Sigmoid colon (tissue), 7 donors: ENCODE results near the gene TDRD7. TPM values are rescaled to one million over a fixed set of nuclear protein-coding genes. Genes with fewer than 3 reads are reported as not detected.

Source experiments
- DNase-seq: peaks from one replicate; pipeline ENCODE4 v3.0.0-alpha.2; 2019
- H3K27ac ChIP-seq, 4 donors: fragments of 200-600 bp; sonication (generic); one replicate each; pipeline ENCODE4 v1.5.1; 2016 to 2019; ENCODE audit warnings: mild to moderate bottlenecking in 1 of 4
- H3K27me3 ChIP-seq, 3 donors: fragments of 200-600 bp; sonication (generic); one replicate each; pipeline ENCODE4 v1.5.1; 2019; ENCODE audit warnings: mild to moderate bottlenecking in 1 of 3
- H3K36me3 ChIP-seq, 4 donors: fragments of 200-600 bp; sonication (generic); one replicate each; pipeline ENCODE4 v1.5.1; 2016 to 2019
- H3K4me1 ChIP-seq, 4 donors: fragments of 200-600 bp; sonication (generic); one replicate each; pipeline ENCODE4 v1.5.1; 2017 to 2019
- H3K4me3 ChIP-seq, 4 donors: fragments of 200-600 bp; sonication (generic); one replicate each; pipeline ENCODE4 v1.5.1; 2017 to 2019; ENCODE audit warnings: mild to moderate bottlenecking in 2 of 4, moderate library complexity in 1 of 4
- H3K9me3 ChIP-seq, 4 donors: fragments of 200-600 bp in 3 of 4; sonication (generic) in 3 of 4; one replicate each; pipeline versions ENCODE4 v1.5.1 to v1.6.1; 2013 to 2019
- EP300 ChIP-seq, 4 donors: sonication (generic); formaldehyde crosslinking; IDR thresholded peaks; one replicate each; pipeline ENCODE4 v1.6.1; 2017; ENCODE audit warnings: antibody characterized with exemption in 4 of 4
- POLR2A ChIP-seq, 2 donors: fragments of 450-650 bp; IDR thresholded peaks; one replicate each; pipeline ENCODE4 v1.6.1; 2016; ENCODE audit warnings: antibody characterized with exemption in 2 of 2, mild to moderate bottlenecking in 2 of 2, moderate library complexity in 2 of 2
- POLR2AphosphoS5 ChIP-seq, 4 donors: sonication (generic); formaldehyde crosslinking; IDR thresholded peaks; one replicate each; pipeline ENCODE4 v1.6.1; 2017; ENCODE audit warnings: antibody characterized with exemption in 4 of 4
- WGBS, 2 donors: extraction: QIAGEN DNeasy Blood & Tissue Kit; methylation state at CpG; one replicate each; pipeline ENCODE4 v1.1.7; 2013; 5-methylcytosine and 5-hydroxymethylcytosine counted together
- intact Hi-C: fragments of 100-400 bp; cut with DNase I; formaldehyde crosslinking; loops from one replicate; pipeline ENCODE4 v1.15.1; 2023
- polyA plus RNA-seq, 3 donors: library from polyadenylated mRNA; stranded (reverse); fragments of 200-250 nt; gene quantifications; one replicate each; pipeline ENCODE4 v1.2.3, GENCODE V29; 2013
- total RNA-seq, 4 donors: library from RNA; depleted of rRNA; stranded (reverse); fragments of >200 nt; gene quantifications; one replicate each; pipeline ENCODE4 v1.1.0, GENCODE V29; 2016
- TF ChIP-seq, protein P1 (sequence below), 4 experiments: fragments of 450-650 bp in 3 of 4; fragments of 200-600 bp in 1 of 4; IDR thresholded peaks; one replicate each; pipeline ENCODE4 v1.5.1; 2016 to 2019; ENCODE audit warnings: antibody characterized with exemption in 4 of 4, mild to moderate bottlenecking in 3 of 4, moderate library complexity in 2 of 4
- donor health status: healthy with polysubstance abuse.
- donor health status: Bipolar disorder and iron deficiency.
- donor health status: healthy.

The TDRD7 gene
- total and polyA plus RNA-seq, 7 donors = 10.5 to 25.7 (median 17.5) TPM

DNA sequence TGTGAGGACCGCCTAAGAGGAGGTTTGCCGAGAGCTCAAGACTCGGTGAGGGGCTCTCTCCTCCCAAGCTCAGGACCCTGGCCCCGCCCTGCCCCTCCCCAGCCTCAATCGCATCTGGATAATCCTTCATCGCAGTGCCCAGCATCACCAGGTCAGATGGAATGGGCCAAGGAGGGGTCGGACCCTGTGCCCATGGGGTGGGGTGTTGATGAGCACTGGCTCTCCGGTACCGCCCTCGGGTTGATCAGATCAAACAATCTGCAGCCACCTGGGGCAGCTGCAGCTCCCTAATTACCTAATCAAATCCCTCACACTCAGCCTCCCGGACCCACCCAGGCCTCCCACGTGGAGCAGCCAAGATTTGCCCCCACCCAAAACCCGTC is 24.4 kb upstream of the TDRD7 start:
- TF ChIP-seq EP300 (IDR thresholded peaks at IDR 0.05) (no peak), POLR2A (IDR thresholded peaks at IDR 0.05) (no peak), POLR2AphosphoS5 (IDR thresholded peaks at IDR 0.05) (no peak)
- TF ChIP-seq, protein P1, sequence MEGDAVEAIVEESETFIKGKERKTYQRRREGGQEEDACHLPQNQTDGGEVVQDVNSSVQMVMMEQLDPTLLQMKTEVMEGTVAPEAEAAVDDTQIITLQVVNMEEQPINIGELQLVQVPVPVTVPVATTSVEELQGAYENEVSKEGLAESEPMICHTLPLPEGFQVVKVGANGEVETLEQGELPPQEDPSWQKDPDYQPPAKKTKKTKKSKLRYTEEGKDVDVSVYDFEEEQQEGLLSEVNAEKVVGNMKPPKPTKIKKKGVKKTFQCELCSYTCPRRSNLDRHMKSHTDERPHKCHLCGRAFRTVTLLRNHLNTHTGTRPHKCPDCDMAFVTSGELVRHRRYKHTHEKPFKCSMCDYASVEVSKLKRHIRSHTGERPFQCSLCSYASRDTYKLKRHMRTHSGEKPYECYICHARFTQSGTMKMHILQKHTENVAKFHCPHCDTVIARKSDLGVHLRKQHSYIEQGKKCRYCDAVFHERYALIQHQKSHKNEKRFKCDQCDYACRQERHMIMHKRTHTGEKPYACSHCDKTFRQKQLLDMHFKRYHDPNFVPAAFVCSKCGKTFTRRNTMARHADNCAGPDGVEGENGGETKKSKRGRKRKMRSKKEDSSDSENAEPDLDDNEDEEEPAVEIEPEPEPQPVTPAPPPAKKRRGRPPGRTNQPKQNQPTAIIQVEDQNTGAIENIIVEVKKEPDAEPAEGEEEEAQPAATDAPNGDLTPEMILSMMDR (IDR thresholded peaks at IDR 0.05) = no peak
- H3K4me3 ChIP-seq = no peak overlapping the region
- DNase-seq = no peak
- WGBS, 2 donors = 17 to 48% methylated on average over 13 of the region's 13 CpGs
- H3K36me3 ChIP-seq = no peaks in the 10 kb centered on the region
- H3K9me3 ChIP-seq = no peaks in the 10 kb centered on the region
- intact Hi-C loops = no loop called here
- H3K4me1 ChIP-seq = peaks cover 0 to 9% (median 4%) of the 10 kb centered on the region in 4 donors
- H3K27me3 ChIP-seq = peaks cover 4 to 36% (median 13%) of the 10 kb centered on the region in 3 donors
- H3K27ac ChIP-seq = no peak overlapping the region

DNA sequence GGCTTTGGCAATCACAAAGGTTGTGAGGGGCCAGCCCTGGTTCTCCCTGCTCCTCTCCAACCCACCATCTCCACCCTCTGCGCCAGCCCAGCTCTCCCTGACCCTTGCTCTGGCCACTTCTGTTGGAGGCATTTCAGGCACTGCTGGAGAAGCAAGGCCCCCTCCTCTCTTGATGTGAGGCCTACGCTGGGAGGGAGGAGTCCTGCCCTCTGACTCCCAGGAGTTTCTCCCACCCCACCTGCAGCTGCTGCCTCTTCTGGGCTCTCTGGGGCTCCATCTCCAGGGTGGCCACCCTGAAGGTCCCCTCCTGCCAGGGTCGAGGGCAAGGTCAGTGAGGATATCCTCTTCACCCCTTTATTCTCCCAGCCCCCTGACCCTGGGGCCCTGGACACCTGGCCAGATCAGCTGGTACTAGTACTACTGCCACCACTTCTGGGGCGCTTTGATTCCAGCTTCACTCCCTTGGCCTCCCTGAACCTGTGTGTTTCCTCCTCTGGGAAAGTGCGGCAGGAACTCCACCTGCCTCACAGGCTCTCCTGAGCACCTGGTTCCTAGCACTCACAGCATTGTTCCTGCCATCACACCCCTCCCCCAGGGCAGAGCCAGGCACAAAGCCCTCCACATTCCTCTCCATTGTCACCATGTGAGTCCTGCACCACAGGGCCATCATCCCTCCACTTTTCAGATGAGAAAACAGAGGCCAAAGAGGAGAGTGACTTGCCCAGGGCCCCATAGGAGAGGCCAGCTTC is 23.8 kb upstream of the TDRD7 start:
- no peak for TF ChIP-seq EP300 (IDR thresholded peaks at IDR 0.05)
- no peak for TF ChIP-seq POLR2AphosphoS5 (IDR thresholded peaks at IDR 0.05)
- TF ChIP-seq, protein P1 (IDR thresholded peaks at IDR 0.05) = no peak
- no peak for TF ChIP-seq POLR2A (IDR thresholded peaks at IDR 0.05)
- Histone ChIP-seq H3K9me3 (no peaks in the 10 kb centered on the region), H3K27me3 (peaks cover 4 to 36% (median 13%) of the 10 kb centered on the region in 3 donors), H3K27ac (no peak overlapping the region), H3K4me3 (no peak overlapping the region), H3K4me1 (peaks cover 0 to 9% (median 4%) of the 10 kb centered on the region in 4 donors), H3K36me3 (no peaks in the 10 kb centered on the region)
- intact Hi-C loops = no loop called here
- WGBS, 2 donors = 77 to 84% methylated on average over 5 of the region's 5 CpGs
- DNase-seq = no peak

DNA sequence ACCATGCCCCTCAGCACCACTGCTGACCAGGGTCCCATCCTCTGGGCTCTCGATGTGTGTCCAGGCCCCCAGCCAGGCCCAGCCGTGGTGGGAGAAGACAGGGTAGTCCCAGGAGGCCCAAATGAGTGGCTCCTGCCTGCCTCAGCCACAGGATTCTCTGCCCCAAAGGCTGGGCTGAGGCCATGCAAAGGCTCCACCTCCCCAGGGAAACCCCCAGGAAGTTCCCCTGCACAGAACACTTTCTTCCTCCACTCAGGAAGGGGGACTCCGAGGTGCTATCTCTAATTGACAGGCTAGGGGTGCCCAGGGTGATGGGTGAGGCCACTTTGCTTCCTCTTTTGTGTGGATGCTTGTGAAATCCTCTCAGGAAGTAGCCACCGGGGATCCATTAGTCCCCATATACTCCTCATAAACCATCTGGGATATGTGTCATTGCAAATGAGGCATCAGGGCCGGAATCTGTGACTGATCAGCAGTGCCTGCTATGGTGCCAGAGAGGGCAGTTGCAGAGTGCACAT is 23.1 kb upstream of the TDRD7 start:
- H3K27me3 ChIP-seq = peaks cover 4 to 36% (median 13%) of the 10 kb centered on the region in 3 donors
- TF ChIP-seq, protein P1 (IDR thresholded peaks at IDR 0.05) = no peak
- no peak for TF ChIP-seq EP300 (IDR thresholded peaks at IDR 0.05)
- no peak for TF ChIP-seq POLR2AphosphoS5 (IDR thresholded peaks at IDR 0.05)
- TF ChIP-seq POLR2A (IDR thresholded peaks at IDR 0.05) = no peak
- 54 to 63% methylated on average over 5 of the region's 5 CpGs for WGBS, 2 donors
- no peaks in the 10 kb centered on the region for H3K36me3 ChIP-seq
- intact Hi-C loops = no loop called here
- H3K27ac ChIP-seq = no peak overlapping the region
- no peak for DNase-seq
- no peak overlapping the region for H3K4me3 ChIP-seq
- H3K9me3 ChIP-seq = no peaks in the 10 kb centered on the region
- peaks cover 0 to 9% (median 4%) of the 10 kb centered on the region in 4 donors for H3K4me1 ChIP-seq

DNA sequence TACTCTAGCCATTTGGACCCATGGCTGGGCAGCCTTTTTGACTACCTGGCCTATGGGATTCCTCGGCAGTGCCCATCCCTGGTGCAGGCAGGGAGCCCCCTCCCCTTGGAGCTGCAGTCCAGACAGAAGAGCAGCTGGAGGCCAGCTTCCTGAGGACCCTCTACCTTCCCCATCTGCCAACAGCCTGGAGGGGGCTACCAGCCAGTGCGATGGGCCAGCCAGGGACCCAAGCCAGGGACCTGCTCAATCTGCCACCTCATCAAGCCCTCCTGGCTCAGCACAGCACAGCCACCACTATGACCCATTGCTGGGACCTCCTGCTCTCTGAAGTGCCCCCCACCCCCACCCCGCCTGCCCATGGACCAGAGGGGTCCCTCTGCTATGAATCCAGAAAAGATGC is 22.6 kb upstream of the TDRD7 start:
- intact Hi-C loops = no loop called here
- no peak for DNase-seq
- TF ChIP-seq POLR2AphosphoS5 (IDR thresholded peaks at IDR 0.05) (no peak), EP300 (IDR thresholded peaks at IDR 0.05) (no peak), POLR2A (IDR thresholded peaks at IDR 0.05) (no peak)
- TF ChIP-seq, protein P1 (IDR thresholded peaks at IDR 0.05) = no peak
- 94 to 97% methylated on average over 3 of the region's 3 CpGs for WGBS, 2 donors
- Histone ChIP-seq H3K4me1 (peaks cover 0 to 9% (median 4%) of the 10 kb centered on the region in 4 donors), H3K27ac (no peak overlapping the region), H3K36me3 (no peaks in the 10 kb centered on the region), H3K4me3 (no peak overlapping the region), H3K9me3 (no peaks in the 10 kb centered on the region), H3K27me3 (peaks cover 4 to 36% (median 13%) of the 10 kb centered on the region in 3 donors)
